RWPE2 (cell line): ENCODE results near the gene CUL1.

Experiments used
- ATAC-seq: fragments of 200-7000 bp; cut with Tn5 transposase; 3 replicates; pipeline ENCODE4 v1.9.1; 2021; ENCODE audit warnings: low read depth
- DNase-seq: peaks from one replicate; pipeline ENCODE4 v3.0.0-alpha.2; 2020; ENCODE audit warnings: low spot score
- H3K27ac ChIP-seq: fragments of 450-650 bp; 2 replicates; pipeline ENCODE4 v1.5.1; 2017; ENCODE audit warnings: mild to moderate bottlenecking; ENCODE audit not compliant: poor library complexity, severe bottlenecking
- H3K27me3 ChIP-seq: fragments of 250-450 bp; sonication (Bioruptor Pico); 2 replicates; pipeline ENCODE4 v1.5.1; 2021; ENCODE audit warnings: mild to moderate bottlenecking, moderate library complexity; ENCODE audit not compliant: insufficient read depth, poor library complexity, severe bottlenecking
- H3K36me3 ChIP-seq: fragments of 250-450 bp; sonication (Bioruptor Pico); 2 replicates; pipeline ENCODE4 v1.5.1; 2020; ENCODE audit warnings: low read depth, mild to moderate bottlenecking, moderate library complexity
- H3K4me1 ChIP-seq: fragments of 250-450 bp; sonication (Bioruptor Pico); 2 replicates; pipeline ENCODE4 v1.5.1; 2021; ENCODE audit warnings: mild to moderate bottlenecking, moderate library complexity; ENCODE audit not compliant: insufficient read depth, poor library complexity, severe bottlenecking
- H3K4me3 ChIP-seq: fragments of 250-450 bp; sonication (Bioruptor Pico); 2 replicates; pipeline ENCODE4 v1.5.1; 2021; ENCODE audit warnings: mild to moderate bottlenecking, moderate library complexity; ENCODE audit not compliant: severe bottlenecking
- H3K9me3 ChIP-seq: fragments of 250-450 bp; sonication (Bioruptor Pico); 2 replicates; pipeline ENCODE4 v1.5.1; 2021; ENCODE audit warnings: mild to moderate bottlenecking, moderate library complexity; ENCODE audit not compliant: severe bottlenecking
- TF ChIP-seq, protein P1 (sequence below): fragments of 450-650 bp; IDR thresholded peaks from one replicate; pipeline ENCODE4 v1.5.1; 2017; ENCODE audit warnings: mild to moderate bottlenecking, moderate library complexity; ENCODE audit not compliant: poor library complexity, severe bottlenecking

The CUL1 gene

GRCh38 chr7:148802101-148802493 is 103.4 kb downstream of the CUL1 start:
- Histone ChIP-seq H3K27me3 (no peaks in the 10 kb centered on the region), H3K4me3 (no peak overlapping the region), H3K27ac (no peak overlapping the region), H3K4me1 (no peaks in the 10 kb centered on the region), H3K36me3 (peaks cover 48% of the 10 kb centered on the region), H3K9me3 (no peaks in the 10 kb centered on the region)
- ATAC-seq (no peak; the same call in 2 of the 3 replicates), DNase-seq (no peak)
- TF ChIP-seq, protein P1, sequence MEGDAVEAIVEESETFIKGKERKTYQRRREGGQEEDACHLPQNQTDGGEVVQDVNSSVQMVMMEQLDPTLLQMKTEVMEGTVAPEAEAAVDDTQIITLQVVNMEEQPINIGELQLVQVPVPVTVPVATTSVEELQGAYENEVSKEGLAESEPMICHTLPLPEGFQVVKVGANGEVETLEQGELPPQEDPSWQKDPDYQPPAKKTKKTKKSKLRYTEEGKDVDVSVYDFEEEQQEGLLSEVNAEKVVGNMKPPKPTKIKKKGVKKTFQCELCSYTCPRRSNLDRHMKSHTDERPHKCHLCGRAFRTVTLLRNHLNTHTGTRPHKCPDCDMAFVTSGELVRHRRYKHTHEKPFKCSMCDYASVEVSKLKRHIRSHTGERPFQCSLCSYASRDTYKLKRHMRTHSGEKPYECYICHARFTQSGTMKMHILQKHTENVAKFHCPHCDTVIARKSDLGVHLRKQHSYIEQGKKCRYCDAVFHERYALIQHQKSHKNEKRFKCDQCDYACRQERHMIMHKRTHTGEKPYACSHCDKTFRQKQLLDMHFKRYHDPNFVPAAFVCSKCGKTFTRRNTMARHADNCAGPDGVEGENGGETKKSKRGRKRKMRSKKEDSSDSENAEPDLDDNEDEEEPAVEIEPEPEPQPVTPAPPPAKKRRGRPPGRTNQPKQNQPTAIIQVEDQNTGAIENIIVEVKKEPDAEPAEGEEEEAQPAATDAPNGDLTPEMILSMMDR, result no peak

- H3K36me3 ChIP-seq, result peaks cover 42% of the 10 kb centered on the region
- TF ChIP-seq, protein P1, result no peak
- DNase-seq (no peak), ATAC-seq (no peak)
- H3K4me3 ChIP-seq, result no peak overlapping the region
- H3K27me3 ChIP-seq, result no peaks in the 10 kb centered on the region
- H3K27ac ChIP-seq, result no peak overlapping the region
- no peaks in the 10 kb centered on the region for H3K4me1 ChIP-seq
- H3K9me3 ChIP-seq, result no peaks in the 10 kb centered on the region
These were observed 104.4 kb downstream of the CUL1 start for GRCh38 chr7:148803094-148803493.

DNA sequence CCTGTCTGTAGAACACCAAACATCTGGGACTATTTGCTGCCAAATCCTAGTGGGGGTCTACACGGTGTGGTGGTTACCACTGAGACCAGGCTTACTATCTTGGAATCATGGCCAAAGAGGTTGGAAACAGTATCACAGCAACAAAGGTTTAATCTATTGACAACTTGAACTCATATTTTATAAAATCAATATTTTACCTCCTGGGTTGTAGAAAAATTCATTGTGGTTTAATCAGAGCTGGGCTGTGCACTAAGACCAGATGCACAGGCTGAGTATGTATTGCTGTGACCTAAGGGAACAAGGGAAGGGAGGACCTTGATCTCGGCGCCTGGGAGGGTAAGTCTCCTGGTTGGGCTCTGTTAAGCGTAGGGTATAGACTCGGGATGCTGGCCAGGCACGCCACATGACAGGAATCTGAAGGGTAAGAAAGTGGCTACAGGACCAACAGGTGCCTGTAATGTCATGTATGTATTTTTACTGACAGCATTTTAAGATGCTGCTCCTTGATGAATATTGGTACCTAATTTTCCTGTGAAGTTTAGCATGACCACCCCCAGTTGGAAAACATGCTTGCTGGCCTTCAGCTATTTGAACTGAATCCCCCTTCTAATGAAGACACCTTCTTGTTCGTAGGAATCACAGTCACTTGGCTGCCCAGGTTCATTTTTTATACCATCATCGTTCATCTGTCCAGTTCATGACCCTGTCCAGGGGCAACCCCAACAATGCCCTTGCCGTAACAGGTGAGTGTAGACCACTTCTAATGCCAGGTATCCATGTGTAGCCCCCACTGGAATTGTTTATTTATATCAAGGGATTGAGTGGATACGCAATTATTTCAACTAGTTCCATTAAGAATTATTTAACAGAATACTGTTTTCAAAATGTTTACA is 105.9 kb downstream of the CUL1 start:
- ATAC-seq (no peak), DNase-seq (no peak)
- Histone ChIP-seq H3K27ac (no peak overlapping the region), H3K9me3 (no peaks in the 10 kb centered on the region), H3K4me3 (no peak overlapping the region), H3K4me1 (no peaks in the 10 kb centered on the region), H3K36me3 (peaks cover 40% of the 10 kb centered on the region), H3K27me3 (no peaks in the 10 kb centered on the region)
- TF ChIP-seq, protein P1, result no peak

- TF ChIP-seq, protein P1, result no peak
- no peak for DNase-seq
- Histone ChIP-seq H3K27me3 (no peaks in the 10 kb centered on the region), H3K4me1 (no peaks in the 10 kb centered on the region), H3K9me3 (no peaks in the 10 kb centered on the region), H3K36me3 (peaks cover 37% of the 10 kb centered on the region), H3K27ac (no peak overlapping the region), H3K4me3 (no peak overlapping the region)
- ATAC-seq, result no peak
These were observed 107.5 kb downstream of the CUL1 start for GRCh38 chr7:148806187-148806586.

- Histone ChIP-seq H3K27ac (no peak overlapping the region), H3K4me1 (no peaks in the 10 kb centered on the region), H3K36me3 (peaks cover 41% of the 10 kb centered on the region), H3K27me3 (no peaks in the 10 kb centered on the region), H3K9me3 (no peaks in the 10 kb centered on the region), H3K4me3 (no peak overlapping the region)
- DNase-seq (no peak), ATAC-seq (no peak)
- TF ChIP-seq, protein P1, result no peak
These were observed 108.7 kb downstream of the CUL1 start for GRCh38 chr7:148807436-148807835.
